Erythroblast (primary cell): ENCODE data around the gene IMMP2L.

Experiments used
- DNase-seq, 2 experiments: peaks; one replicate each; lab custom pipeline; 2025; lab: John Stamatoyannopoulos, UW
- GATA1 ChIP-seq: IDR thresholded peaks from 2 replicates; pipeline ENCODE4 v1.6.1; 2011; ENCODE audit warnings: low read depth, mild to moderate bottlenecking, control low read depth, low read length, moderate library complexity
- POLR2A ChIP-seq: IDR thresholded peaks from 2 replicates; pipeline ENCODE4 v1.6.1; 2011; ENCODE audit warnings: mild to moderate bottlenecking, low read length

IMMP2L gene

GRCh38 chr7:111401516-111401915, 160.8 kb downstream of the IMMP2L start:
- TF ChIP-seq POLR2A (no peak), GATA1 (no peak)
- DNase-seq: no peak

DNA sequence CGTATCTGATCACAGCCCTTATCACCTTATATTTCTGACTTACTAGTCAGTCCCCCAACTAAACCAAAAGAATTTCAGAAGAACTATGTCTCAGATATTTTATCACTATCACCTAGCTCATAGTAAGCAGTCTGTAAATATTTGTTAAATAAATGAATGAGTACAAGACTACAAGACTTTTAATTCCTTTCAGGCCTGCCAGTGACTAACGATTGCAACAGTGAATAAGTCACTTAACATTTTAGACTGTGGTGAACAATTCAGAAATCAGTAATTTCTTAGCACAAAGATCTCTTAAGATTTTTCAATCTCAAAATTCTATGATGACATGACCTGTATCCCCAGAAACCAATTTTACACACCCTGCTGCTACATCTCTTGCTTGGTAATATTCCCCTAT, 162.2 kb downstream of the IMMP2L start:
- TF ChIP-seq GATA1 (no peak), POLR2A (no peak)
- no peak for DNase-seq

GRCh38 chr7:111394891-111395290, 167.4 kb downstream of the IMMP2L start:
- TF ChIP-seq POLR2A (no peak), GATA1 (no peak)
- no peak for DNase-seq

- DNase-seq: no peak
- TF ChIP-seq POLR2A (no peak), GATA1 (no peak)
Measured at GRCh38 chr7:111393011-111393754, 169.1 kb downstream of the IMMP2L start.

GRCh38 chr7:111392294-111392693, 170.0 kb downstream of the IMMP2L start:
- TF ChIP-seq POLR2A (no peak), GATA1 (no peak)
- DNase-seq: no peak

GRCh38 chr7:111390000-111390399, 172.3 kb downstream of the IMMP2L start:
- no peak for DNase-seq
- TF ChIP-seq POLR2A: no peak
- no peak for TF ChIP-seq GATA1

- DNase-seq: no peak
Measured at GRCh38 chr7:111388912-111389311, 173.4 kb downstream of the IMMP2L start.

GRCh38 chr7:111388016-111388415, 174.3 kb downstream of the IMMP2L start:
- TF ChIP-seq POLR2A (no peak), GATA1 (no peak)
- no peak for DNase-seq

More at GRCh38 chr7:111388912-111389311, 173.4 kb downstream of the IMMP2L start:
- TF ChIP-seq GATA1: no peak

DNA sequence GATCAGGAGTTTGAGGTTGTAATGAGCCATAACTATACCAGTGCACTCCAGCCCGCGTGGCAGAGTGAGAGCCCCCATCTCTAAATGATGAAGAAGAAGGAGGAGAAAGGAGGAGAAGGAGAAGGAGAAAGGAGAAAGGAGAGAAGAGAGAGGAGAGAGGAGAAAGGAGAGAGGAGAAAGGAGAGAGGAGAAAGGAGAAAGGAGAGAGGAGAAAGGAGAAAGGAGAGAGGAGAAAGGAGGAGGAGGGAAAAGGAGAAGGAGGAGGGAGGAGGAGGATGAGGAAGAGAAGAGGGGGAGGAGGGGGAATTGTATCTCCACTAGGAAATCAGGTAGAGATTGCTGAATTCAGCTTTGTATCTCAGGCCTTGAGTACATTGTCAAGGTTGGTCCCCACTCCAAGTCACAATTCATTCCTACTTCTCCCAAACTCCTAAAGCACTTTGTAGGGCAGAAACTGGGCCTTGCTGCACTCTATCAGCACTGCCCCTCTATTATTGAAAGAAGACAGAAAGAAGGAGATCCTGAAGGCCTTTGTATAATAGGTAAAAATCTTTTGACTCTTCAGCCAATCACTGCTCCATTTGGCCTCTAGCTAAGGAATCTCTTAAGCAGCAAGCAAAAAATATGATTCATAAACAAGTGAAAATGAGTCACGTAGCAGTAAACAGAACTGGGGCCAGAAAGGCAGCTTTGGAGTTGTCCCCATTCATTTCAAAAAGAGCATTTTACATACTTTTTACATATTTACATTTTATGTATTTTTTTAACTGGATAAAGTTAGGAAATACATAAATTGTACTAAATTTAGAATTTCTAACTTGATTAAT, 178.0 kb downstream of the IMMP2L start:
- DNase-seq: no peak
- no peak for TF ChIP-seq POLR2A
- no peak for TF ChIP-seq GATA1

- no peak for DNase-seq
- no peak for TF ChIP-seq POLR2A
- TF ChIP-seq GATA1: no peak
Measured at GRCh38 chr7:111383133-111383532, 179.2 kb downstream of the IMMP2L start.

GRCh38 chr7:111381590-111381989, 180.7 kb downstream of the IMMP2L start:
- no peak for DNase-seq
- TF ChIP-seq GATA1 (no peak), POLR2A (no peak)

DNA sequence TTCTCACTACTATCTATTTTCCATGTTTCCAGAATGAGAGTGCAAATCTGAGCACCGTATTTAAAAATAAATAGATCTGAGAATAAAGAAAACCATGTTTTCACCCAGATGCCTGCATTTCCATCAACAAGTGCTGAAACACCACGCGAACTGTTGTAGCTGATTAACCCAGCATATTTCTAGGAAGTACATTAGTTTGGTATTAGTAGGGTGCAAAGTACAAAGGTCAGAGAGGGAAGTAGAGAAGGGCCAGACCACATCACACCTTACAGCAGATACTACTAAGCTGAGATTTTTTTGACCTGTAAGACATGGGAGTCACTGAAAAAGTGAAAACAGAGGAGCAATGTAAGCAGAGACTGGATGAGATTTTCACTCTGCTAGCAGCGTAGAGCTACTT, 181.3 kb downstream of the IMMP2L start:
- DNase-seq: no peak
- TF ChIP-seq POLR2A (no peak), GATA1 (no peak)

GRCh38 chr7:111374027-111374426, 188.3 kb downstream of the IMMP2L start:
- no peak for DNase-seq
- TF ChIP-seq GATA1 (no peak), POLR2A (no peak)

- TF ChIP-seq GATA1 (no peak), POLR2A (no peak)
- DNase-seq: no peak
Measured at GRCh38 chr7:111371437-111371836, 190.9 kb downstream of the IMMP2L start.
